ENCODE measurements around the gene RBM18. TPM values are rescaled to one million over a fixed set of nuclear protein-coding genes. Genes with fewer than 3 reads are reported as not detected.

RBM18 gene
- total RNA-seq: 10 to 100 TPM; 19.2 to 23.2 TPM

GRCh38 chr9:122264360-122265148 is at the start of gene RBM18, which contains the start of gene MRRF:
TSS of gene RBM18 (minus strand) at chr9:122264840. CDS start at chr9:122261492, 3,348 bp downstream.
TSS of gene MRRF (plus strand) at chr9:122264882. CDS start at chr9:122270892, 6,010 bp downstream.
- TF ChIP-seq, protein P1, sequence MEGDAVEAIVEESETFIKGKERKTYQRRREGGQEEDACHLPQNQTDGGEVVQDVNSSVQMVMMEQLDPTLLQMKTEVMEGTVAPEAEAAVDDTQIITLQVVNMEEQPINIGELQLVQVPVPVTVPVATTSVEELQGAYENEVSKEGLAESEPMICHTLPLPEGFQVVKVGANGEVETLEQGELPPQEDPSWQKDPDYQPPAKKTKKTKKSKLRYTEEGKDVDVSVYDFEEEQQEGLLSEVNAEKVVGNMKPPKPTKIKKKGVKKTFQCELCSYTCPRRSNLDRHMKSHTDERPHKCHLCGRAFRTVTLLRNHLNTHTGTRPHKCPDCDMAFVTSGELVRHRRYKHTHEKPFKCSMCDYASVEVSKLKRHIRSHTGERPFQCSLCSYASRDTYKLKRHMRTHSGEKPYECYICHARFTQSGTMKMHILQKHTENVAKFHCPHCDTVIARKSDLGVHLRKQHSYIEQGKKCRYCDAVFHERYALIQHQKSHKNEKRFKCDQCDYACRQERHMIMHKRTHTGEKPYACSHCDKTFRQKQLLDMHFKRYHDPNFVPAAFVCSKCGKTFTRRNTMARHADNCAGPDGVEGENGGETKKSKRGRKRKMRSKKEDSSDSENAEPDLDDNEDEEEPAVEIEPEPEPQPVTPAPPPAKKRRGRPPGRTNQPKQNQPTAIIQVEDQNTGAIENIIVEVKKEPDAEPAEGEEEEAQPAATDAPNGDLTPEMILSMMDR (IDR thresholded peaks at IDR 0.05): no peak
- H3K4me3 ChIP-seq: peak within 1 kb of the TSS; percentile 70 to 83
- no peaks in the 10 kb centered on the region for H3K27me3 ChIP-seq
- peaks cover 17% of the 10 kb centered on the region for H3K36me3 ChIP-seq
- no peaks in the 10 kb centered on the region for H3K9me3 ChIP-seq
- H3K27ac ChIP-seq: peak within 1 kb of the TSS; percentile 93 to 96
- H3K4me1 ChIP-seq: peaks cover 0 to 42% of the 10 kb centered on the region in 2 donors
- peak; percentile 94 for DNase-seq (ENCODE audit: low spot score)

GRCh38 chr9:122314165-122314564 is 49.5 kb upstream of the RBM18 start:
- no peak for DNase-seq (ENCODE audit: low spot score)
- H3K27ac ChIP-seq: no peak overlapping the region
- TF ChIP-seq, protein P1 (IDR thresholded peaks at IDR 0.05): no peak
- peaks cover 40% of the 10 kb centered on the region for H3K36me3 ChIP-seq
- H3K4me3 ChIP-seq: no peak overlapping the region
- no peaks in the 10 kb centered on the region for H3K9me3 ChIP-seq
- H3K27me3 ChIP-seq: no peaks in the 10 kb centered on the region
- peaks cover 0 to 7% of the 10 kb centered on the region in 2 donors for H3K4me1 ChIP-seq

GRCh38 chr9:122309861-122310260 is 45.2 kb upstream of the RBM18 start:
- TF ChIP-seq, protein P1 (IDR thresholded peaks at IDR 0.05): no peak
- peaks cover 70% of the 10 kb centered on the region for H3K36me3 ChIP-seq

DNA sequence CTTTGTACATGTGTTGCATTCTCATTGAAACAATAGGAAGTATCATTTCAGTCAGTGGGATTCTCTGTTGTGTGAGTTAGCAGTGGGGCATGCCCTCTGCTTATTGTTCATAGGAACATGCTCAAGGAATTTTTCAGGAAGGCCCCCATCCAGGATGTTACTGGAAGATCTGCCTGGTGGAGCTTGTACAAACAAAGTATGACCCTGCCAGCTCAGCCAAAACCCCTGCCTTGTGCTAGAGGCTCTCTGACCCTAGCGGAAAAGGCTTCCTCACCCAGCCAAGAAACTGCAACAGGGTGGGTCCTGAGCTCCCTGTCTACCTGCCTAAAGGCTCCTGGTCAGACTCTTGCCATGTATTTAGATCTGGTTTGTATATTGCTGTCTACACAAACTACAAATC is 43.3 kb upstream of the RBM18 start:
- Histone ChIP-seq H3K27ac (no peak overlapping the region), H3K4me1 (no peaks in the 10 kb centered on the region), H3K9me3 (no peaks in the 10 kb centered on the region), H3K36me3 (peaks cover 57% of the 10 kb centered on the region), H3K27me3 (no peaks in the 10 kb centered on the region), H3K4me3 (no peak overlapping the region)
- no peak for DNase-seq (ENCODE audit: low spot score)
- TF ChIP-seq, protein P1 (IDR thresholded peaks at IDR 0.05): no peak

More at GRCh38 chr9:122309861-122310260, 45.2 kb upstream of the RBM18 start:
- H3K4me1 ChIP-seq: no peaks in the 10 kb centered on the region
- no peak overlapping the region for H3K27ac ChIP-seq
- no peaks in the 10 kb centered on the region for H3K9me3 ChIP-seq
- no peaks in the 10 kb centered on the region for H3K27me3 ChIP-seq
- DNase-seq (ENCODE audit: low spot score): no peak
- H3K4me3 ChIP-seq: no peak overlapping the region

DNA sequence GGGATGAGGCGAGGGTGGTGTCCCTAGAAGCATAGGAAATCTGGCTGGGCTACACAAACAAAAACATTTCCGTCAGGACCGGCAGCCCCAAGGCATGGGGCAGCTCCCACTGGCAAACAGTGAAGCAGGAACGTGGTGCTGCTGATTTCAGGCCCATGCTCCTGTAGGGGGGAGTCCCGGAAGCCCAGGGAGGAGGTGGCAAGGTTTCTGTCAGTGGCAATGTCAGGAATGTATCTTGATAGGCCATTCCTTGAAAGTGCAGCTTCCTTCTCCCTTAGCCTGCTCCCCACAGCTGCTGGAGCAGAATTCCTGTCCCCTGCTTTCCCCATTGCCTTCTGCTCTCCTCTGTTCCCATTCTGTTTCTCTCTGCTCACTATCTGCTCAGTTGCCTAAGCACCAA is 42.4 kb upstream of the RBM18 start:
- no peak for DNase-seq (ENCODE audit: low spot score)
- Histone ChIP-seq H3K27me3 (no peaks in the 10 kb centered on the region), H3K4me3 (no peak overlapping the region), H3K4me1 (no peaks in the 10 kb centered on the region), H3K9me3 (no peaks in the 10 kb centered on the region), H3K27ac (no peak overlapping the region), H3K36me3 (peaks cover 57% of the 10 kb centered on the region)
- TF ChIP-seq, protein P1 (IDR thresholded peaks at IDR 0.05): no peak
